Uterus (tissue), 2 donors: Measurements from ENCODE around the gene SLC25A12.

Experiments used
- CTCF ChIP-seq, 4 experiments: fragments of 200-600 bp in 2 of 4; fragments of 450-650 bp in 2 of 4; sonication (generic) in 2 of 4; IDR thresholded peaks; one replicate each; pipeline ENCODE4 v1.5.1; 2016 to 2019; ENCODE audit warnings: antibody characterized with exemption in 4 of 4, mild to moderate bottlenecking in 2 of 4, moderate library complexity in 1 of 4
- POLR2A ChIP-seq, 2 donors: fragments of 450-650 bp; IDR thresholded peaks; one replicate each; pipeline ENCODE4 v1.6.1; 2016; ENCODE audit warnings: antibody characterized with exemption in 2 of 2, mild to moderate bottlenecking in 1 of 2, moderate library complexity in 1 of 2

GRCh38 chr2:171852366-171852888 is 41.6 kb downstream of the SLC25A12 start:
- TF ChIP-seq CTCF (IDR thresholded peaks at IDR 0.05) (no peak), POLR2A (IDR thresholded peaks at IDR 0.05) (no peak)
